Stimulated activated CD4-positive, alpha-beta T cell treated with anti-CD3 and anti-CD28 coated beads, Interleukin-4, amount 100 ng/mL, for 24 hours (primary cell): Measurements from ENCODE around the gene JAG1.
"Not testable (repeated sequence)": the region's sequence is repeated elsewhere in the genome, so short reads cannot be mapped to it uniquely, and the experiment has no call there.

Source experiments
- DNase-seq: peaks from one replicate; pipeline ENCODE4 v3.0.0-alpha.2; 2020

The JAG1 gene

DNA sequence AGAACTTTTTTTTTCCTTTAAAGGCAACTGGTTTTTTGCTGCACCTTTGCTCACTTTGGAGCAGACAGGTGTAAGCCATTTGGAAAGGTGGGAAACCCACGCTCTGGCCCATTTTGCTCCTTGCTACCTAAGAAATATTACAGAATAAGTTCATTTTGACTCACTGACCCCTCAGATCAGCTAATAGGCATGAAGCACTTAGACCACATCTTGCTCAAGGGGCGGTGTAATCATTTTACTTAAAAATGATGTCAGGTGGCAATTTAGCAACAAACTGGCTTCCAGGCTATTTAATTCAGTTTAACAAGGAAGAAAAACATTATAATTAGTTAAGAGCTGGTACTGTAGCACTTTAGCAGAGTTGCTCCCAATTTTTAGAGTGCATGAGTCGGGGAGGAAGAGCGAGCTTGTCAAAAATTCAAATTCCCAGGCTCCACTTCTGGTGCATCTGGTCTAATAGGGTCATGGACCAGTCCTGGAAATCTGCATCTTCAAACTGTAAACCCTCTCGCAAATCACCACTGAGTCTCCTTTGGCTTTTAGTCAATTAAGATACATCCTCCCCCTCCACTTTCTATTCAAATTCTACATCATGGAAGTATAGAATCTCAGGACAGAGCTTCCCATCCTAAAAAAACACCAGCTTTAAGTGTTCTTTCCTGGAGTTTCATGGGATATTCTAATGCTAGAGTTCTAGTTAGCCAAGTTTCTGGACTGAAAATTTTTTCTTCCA is 38.2 kb downstream of the JAG1 start:
- DNase-seq = no peak

DNA sequence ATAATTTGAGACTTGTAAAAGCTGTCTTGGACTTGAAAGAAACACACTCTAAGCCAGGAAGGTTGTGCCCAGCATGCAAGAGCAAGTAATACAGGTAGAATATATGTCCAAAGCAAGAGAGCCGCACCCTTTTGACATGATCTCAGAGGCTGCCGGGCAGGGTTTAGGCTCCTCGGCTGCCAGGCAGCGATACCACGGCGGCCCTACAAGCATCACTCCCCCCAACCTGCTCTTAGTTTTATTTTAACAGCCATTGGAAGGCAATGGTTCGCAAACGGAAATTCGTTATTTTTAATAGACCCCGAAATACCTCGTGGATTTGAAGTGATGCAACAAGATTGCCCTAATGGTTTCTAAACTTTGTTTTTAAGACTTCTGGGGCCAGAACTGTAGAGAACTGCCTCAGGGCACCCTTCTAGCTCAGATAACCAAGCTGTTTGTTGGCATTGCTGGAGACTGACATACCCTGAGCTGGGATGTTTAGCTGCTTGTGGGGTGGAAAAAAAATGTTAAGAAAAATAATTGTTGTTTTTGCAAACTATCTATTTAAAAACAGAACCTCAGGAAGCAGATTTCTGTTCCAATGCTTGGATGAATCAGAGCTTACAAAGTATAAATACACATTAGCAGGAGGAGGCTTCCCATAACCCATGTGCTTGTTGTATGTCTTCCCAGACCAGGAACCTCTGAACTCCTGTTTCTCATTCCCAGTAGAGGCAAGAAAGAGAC is 39.0 kb downstream of the JAG1 start:
- DNase-seq = no peak

DNA sequence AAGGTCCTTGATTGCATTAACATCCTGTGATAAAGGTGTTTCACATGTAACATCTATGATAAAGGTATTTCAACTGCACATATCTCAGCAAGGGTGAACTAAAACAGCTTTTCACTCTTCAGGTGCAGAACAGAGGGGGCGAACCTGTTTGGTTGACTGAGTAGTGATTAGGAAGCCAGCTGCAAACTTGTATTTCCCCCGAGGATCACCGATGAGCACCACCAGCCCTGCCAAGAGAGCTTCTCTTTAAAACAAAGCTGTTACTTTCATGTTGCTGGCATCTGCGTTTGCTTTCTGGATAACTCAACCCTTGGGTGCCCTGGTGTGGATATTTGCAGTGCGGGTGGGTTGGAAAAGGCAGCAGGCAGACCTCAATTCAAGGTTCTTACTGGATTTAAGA is 39.6 kb downstream of the JAG1 start:
- no peak for DNase-seq

DNA sequence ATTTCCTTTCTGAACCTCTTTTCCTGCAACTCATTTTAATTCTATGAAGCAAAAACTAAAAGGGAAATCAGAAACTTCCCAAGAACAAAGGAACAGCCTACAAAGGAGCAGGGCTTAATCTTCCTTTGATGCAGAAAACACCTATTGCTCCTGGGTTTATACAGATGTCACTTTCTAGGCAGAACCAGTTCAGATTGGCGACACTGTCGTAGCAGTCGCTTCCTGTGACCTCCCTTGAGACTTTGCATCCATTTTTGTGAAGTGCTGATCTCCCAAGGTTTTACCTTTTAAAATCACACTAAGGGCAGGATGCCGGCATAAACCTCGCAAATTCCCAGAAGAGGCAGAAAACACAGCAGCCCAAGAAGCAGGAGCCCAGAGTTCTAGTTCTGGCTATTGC is 40.1 kb downstream of the JAG1 start:
- DNase-seq = no peak

DNA sequence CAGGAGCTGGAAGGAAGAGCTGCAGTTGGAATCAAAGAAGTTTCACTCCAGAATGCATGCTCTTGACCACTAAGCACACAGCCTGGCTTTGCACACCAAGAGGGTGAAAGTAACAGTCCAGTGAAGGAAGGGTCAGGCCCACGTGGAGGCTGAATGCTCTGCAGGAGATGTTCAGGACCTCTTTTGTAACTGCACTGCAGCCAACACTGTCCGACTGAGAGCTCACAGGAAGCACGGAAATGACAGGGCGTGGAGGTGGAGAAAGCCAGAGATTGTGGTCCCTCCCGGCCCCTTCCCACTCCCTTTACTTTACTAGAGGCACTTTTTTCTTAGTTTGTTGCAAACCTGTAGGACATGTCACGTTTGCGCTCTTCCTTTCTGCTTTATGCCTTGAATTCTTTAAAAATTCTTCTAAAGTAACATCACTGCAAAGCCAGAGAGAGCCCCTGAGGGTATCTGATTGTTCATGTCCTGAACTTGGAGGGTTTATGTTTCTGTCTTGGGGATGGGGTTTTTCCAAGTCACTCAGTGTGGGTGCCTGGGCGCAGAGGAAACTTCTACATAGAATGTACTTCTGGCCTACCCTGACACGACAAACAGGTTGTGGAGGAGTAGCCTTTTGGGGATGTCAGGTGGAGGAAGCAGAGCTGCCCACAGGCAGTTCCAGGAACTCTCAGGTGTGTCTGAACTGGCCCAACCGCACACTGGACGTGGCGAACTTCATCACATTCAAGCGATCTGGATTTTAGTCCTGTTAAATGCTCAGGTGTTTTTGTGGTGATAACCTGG is 40.9 kb downstream of the JAG1 start:
- DNase-seq = no peak

DNA sequence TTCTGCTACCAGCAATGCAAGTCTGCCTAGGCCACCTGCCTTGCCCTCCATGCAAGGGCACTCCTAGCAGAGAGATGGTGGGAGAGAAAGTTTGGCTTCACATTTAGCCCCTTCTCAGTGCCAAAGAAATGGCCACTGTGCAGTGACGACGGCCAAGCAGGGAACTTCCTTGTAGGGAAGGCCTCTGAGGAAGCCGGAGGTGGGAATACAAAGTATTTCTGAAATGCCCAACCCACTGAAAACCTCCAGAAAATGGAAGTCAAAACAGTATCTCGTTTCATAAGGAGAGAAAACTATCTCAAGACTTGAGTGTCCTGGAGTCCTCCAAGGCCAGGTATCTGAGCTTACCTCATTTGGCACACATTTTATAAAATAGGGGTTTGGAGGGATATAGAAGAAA is 42.7 kb downstream of the JAG1 start:
- DNase-seq = no peak

DNA sequence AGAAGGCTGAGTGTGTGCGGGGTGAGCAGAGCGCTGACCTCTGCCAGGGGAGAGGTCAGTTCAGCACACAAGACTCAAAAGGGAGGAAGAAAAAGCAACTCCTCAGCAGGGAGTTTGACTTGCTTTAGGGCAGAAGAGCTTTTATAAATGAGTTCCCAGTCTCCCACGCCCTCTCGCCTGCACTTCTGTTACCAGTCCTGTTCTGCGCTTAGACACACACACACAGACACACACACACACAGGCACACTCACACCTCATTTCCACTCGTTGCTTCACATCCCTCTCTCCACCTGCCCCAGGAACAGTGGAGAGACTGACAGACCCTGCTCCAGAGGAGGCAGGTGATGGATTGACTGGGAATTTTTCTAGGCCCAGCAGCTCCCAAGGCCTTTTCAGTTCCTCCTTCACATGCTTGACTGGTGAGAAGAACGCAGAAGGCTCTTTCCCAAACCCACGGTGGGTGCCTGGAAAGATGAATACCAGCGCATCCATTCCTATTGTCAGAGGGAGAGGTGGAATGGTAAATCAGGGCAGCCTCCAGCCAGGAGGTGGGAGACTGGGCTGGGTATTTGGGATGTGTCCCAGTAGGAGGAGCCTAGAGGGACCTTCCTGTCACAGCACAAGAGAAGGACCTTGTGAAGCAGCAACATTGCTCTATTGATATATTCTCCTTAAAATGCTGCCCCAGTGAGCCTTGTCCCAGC is 43.7 kb downstream of the JAG1 start:
- no peak for DNase-seq

DNA sequence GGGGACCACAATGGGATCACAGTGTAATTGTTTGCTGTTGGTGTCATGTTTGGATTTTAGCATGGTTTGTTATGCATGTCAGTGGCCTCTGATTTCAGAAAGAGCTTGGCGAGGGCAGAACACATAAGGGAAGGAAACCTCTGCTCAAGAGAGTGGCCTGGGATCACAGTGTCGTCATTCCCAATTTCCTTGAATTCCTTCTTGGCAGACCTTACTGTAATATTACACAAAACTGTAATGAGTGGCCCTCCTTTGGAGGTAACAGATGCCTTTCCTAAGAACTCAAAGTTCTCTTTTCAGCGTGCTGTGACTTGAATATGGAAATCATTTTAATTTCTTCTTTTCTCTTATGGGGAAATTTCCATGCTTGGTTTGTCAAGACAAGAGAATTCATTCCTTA is 46.9 kb downstream of the JAG1 start:
- DNase-seq = no peak

DNA sequence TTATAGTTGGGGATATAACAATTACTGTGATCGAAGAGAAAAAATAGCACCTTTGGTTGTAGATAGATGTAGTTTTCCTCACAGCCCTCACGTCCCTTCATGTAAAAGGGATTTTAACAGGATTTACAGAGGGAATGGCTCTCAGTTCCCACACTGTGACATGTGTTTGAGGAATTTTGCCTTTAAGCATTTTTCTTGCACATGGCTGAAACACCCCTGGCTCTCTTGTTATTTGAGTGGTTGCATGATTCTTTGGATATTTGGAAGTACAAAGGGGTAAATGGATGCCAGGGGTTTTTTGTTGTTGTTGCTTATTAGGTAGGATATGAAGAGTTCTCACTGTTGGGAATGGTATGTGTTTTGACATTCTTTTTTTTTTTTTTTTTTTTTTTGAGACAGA is 48.2 kb downstream of the JAG1 start:
- no peak for DNase-seq

DNA sequence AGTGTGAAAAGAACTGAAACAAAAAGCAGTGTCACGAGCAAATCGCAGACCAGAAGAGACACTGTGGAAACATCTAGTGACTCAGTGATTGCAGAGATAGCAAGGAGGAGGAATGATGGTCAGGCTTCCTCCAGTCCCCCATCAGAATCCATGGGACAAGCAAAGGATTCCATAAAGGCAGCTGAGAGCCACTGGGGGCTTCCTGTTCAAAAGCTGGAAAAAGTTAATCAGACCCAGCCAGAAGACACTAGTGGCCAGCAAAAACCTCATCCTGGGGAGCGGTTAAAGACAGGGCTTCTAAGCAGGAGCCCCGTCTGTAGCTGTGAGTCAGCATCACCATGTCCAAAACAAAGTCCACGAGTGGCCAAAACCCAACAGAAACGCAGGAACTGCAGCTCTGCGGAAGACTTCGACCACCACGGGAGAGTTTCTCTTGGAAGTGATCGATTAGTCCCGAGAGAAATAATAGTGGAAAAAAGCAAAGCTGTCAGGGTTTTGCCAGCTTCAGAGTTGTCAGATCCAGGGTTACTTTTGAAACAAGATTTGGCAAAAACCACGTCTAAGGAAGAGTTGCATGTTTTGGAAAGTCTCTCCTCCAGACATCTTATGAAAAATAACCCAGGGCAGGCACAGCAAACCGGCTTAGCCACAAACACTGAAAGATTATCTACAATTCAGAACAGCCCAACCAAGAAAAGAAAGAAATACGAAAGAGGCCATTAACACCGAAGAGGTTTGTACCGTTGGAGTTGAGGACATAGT is 51.0 kb downstream of the JAG1 start:
- no peak for DNase-seq

DNA sequence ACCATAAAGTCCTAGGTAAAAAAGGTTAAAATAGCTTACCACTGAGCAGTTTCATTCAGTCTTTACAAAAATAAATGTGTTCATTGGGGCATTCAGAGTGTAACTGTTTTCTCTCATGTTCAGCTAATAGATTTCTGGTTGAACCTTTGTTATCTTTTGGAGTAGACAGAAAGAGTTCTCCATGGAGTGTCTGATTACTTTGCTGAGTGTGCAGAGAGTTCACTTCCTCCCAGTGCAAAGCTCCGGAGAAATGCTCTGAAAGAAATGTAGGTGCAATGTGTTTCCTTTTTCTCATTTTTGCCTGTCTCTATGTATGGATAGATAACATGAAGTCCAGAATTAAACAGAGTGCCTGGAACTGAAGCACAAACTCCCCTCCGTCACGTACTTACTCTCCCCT is 52.6 kb downstream of the JAG1 start:
- DNase-seq = no peak

DNA sequence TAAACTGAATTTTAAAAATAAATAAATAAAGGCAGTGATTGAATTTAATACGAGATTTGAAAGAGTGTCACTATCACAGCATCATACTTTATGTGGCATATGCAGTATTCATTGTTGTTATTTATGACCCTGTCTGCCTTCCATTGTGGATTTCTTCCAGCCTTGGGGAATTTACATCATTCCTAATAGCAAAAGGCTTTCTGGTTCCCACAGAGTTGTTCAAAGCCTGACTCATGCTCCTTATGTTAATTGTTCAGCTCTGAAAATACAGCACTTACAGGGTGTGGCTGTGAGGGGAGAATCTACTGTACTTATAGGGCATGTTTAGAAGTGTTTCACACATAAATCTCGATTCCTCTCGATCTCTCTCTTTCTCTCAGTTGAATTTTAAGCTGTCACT is 54.4 kb downstream of the JAG1 start:
- DNase-seq = no peak

DNA sequence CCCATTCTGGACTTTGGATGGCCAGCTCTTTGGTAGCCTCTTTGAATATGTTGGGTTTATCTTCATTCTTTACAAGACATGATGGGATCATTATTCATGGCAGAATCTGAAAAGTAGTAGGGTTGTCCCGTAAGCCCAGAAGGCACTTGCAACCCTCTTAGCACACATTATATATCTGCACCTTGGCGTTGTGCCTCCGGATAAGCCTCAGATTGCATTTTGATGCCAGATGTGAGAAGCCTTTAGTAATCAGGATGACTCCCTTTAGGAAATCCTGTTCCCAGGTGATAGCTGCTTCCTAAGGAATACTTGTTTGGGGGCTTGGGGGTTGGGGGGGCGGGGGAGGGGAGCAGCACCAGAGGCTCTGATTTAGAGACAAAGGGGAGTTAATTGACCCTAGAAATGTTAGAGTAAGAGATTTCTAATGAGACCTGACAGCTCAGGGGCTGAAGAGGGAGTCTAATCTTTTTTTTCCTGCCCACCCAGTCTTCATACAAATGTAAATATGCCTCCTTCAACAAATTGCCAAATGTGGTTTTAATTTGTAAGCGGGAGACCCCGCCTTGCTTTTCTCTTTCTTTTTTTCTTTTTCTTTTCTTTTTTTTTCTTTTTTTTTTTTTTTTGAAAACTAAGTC is 55.1 kb downstream of the JAG1 start:
- DNase-seq = no peak

DNA sequence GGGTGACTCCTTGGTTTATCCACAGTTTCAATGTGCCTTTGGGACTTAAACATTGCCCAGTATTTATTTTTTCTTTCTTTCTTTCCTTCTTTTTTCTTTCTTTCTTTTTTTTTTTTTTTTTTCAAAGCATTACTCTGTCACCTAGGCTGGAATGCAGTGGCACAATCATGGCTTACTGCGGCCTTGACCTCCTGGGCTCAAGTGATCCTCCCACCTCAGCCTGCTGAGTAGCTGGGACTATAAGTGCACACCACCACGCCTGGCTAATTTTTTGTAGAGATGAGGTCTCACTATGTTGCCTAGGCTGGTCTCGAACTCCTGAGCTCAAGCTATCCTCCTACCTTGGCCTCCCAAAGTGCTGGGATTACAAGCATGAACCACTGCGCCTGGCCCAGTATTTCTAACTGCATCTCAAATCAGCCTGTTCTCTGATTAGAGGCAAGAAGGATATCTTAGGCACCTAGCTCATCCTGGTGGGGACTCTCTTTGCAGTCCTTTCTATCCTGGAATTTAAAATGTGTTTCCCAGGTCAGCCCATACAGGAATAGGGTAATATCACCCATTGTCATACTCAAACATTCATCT is 56.2 kb downstream of the JAG1 start:
- DNase-seq = not testable (repeated sequence)

DNA sequence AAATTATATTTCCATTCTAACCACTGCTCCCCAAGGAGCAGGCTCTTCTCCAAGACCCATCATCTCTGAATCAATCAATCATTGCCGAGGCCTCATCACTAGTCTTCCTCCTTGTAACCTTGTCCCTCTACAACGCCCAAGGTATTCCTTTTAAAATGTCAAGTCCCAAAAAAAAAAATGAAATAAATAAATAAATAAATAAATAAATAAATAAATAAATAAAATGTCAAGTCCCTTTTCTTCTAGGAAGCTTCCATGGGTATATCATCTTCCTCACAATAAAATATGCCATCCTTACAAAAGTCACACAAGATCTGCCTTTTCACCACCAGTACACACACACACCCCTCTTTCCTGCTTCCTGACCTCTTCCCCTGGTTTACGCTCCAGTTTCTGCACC is 57.6 kb downstream of the JAG1 start:
- no peak for DNase-seq

DNA sequence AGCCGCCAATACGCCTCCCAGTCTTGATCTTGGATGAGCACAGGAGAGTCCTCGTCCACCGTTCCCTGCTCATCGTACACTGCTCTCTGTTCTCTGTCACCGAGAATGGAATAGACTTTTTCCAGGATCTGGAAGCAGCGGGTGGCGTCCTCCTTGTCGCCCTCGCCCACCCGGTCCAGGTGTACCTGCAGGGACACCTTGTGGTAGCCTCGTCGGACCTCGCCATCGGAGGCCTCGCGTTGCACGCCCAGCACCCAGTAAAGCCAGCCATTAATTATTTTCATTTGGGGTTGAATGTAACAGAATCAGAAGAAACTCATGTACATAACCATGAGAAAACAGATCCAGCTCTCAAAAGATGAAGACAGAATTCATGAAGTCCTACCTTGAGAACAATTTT is 59.9 kb downstream of the JAG1 start:
- DNase-seq = no peak

DNA sequence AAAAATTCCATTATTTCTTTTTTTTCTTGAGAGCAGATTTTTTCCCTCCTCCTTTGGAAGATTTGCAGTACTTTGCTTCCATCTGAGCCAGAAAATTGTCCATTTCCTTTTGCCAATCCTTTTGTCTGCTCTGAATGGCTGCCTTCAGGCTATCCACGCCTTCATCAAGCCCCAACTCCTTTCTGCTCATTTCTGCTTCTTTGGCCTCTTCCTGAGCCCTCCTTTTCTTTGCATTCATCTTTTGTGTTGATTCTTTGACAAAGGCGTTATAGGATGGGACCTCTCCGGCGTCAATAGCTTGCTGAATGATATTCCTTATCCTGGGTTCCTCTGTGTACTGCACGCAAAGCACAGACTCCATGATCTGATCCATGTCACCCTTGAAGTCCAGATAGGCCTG is 60.4 kb downstream of the JAG1 start:
- not testable (repeated sequence) for DNase-seq

DNA sequence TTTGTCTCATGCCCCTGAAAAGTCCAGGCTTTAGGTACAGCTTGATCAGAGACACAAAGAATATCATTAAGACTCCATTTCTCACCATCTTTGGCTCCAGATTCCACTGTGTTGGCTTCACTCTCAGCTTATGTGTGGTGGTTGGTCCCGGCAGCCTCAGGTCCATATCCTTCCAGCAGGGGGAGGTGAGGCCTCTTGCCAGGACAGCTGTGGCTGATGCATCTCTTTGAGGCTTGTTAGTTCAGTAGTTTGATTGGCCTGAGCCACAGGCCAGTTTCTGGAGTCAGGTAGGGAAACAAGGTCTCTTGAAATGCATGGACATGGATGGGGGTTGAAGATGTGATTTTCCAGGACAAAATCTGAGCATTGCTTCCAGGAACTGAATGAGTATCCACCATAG is 62.4 kb downstream of the JAG1 start:
- no peak for DNase-seq

DNA sequence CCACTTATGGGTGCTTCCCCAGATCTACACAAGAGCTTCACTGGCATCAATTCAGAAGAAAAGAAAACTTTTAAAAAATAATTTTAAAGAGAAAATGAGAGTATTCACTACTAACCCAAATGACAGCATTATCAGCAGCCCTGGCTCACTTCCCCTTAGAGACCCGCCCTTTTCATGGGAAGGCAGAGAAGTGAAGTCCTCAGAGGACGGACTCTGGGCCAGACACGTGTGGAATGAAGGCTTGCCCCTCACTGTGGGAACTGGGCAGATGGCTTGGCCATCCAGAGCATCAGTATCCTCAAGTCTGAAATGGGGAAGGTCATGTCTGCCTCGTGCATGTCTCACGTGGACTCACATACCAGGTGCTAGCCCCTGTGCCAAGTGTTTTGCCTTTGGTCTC is 63.5 kb downstream of the JAG1 start:
- DNase-seq = no peak

DNA sequence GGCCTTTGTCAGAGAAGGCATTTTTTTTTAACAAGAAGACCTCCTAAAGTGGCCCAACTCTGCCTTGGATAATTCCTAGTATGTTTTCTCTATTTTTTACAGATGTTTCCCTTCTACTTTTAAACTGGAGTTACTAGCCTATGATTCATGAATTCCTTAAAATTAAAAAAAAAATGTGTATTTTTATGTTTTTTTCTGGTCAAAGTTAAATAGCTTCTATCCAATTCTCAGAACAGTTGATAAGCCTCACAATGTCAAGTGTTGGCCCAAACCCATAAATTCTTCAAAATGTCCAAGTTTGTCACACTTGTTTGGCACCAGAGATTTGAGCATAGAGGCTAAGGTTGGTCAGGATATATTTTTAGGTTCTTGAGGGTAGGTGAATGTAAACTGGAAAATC is 64.0 kb downstream of the JAG1 start:
- DNase-seq = no peak

DNA sequence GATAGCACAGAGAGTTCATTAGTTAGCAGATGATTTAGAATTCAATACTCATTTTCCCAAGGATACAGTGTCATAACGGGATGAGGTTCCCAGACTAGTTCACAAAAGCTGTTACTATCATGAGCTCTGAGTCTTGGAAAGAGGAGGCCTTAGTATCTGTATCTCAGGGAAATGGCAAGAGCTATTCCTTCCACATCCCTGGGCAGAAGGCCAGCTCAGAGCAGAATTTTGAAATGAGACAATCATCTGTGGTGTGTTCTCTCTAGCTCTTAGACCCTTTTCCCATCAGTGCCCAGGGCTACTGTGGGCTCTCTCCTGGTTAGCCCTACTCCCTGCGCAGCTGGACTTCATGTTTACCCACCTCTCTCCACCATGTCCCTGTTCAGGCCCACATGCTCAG is 64.5 kb downstream of the JAG1 start:
- DNase-seq = no peak
